GM19468 (cell line): Measurements from ENCODE around the gene IL23A.
"Not testable (repeated sequence)": the region's sequence is repeated elsewhere in the genome, so short reads cannot be mapped to it uniquely, and the experiment has no call there.

Source experiments
- ATAC-seq: cut with Tn5 transposase; IDR thresholded peaks from one replicate; pipeline ENCODE4 v1.9.1; 2021; ENCODE audit warnings: mild to moderate bottlenecking, moderate library complexity, moderate number of reproducible peaks; ENCODE audit not compliant: unreplicated experiment; ENCODE audit errors: extremely low read depth

IL23A gene

DNA sequence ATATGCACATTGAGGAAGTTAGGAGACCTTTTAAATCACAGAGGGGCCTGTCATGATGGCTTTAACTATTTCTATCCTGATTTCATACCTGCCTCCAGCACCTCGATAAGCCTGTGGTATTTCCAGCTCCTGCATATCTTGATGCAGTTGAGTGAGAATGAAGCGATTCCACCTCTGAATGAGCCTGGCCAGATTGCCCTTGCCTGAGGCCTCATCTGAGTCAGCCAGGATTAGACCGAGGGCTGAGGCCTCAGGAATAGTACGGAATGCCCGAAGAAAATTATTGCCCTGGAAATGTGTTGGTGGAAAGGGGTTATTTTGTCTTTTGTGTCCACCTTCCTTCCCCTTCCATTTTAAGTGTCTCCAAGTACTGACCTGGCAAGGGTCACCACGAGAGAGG lies 14.5 kb upstream of the IL23A start:
- no peak for ATAC-seq

DNA sequence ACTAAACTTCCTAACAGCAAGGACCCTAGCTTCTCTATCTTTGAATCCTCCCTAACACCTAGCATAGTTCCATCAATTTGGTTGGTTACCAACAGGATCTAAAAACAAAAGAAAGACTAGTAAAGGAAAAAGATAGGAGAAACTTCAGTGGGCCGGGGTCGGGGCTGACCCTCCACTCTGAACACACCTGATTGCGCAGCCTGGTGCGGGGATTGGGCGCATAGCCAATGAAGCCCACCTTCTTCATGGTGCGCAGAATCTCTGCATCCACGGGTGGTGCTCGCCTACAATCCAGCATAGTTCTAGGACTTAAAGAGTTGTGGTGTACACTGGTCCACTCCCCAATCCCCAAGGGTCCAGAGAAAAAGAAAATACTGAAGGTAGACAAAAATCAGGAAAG lies 12.6 kb upstream of the IL23A start:
- ATAC-seq = no peak

DNA sequence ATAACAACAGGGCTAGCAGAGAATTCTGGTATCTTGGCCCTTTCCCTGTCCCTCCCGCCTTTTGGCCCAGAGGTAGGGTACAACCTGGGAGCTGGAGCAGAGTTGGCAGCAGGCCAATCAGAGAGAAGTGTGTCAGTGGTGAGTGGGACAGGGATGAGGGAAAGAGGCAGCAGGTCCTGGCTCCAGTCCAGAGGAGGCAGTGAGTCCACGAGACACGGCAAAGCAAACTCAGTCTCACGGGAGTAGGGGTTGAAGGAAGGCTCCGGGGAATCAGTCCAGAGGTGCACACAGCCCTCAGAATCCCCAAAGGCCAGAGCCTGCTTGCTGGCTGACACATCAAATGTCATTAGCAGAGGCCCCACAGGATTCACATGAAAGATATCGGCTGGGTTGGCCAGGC lies 12.2 kb upstream of the IL23A start:
- ATAC-seq = no peak

DNA sequence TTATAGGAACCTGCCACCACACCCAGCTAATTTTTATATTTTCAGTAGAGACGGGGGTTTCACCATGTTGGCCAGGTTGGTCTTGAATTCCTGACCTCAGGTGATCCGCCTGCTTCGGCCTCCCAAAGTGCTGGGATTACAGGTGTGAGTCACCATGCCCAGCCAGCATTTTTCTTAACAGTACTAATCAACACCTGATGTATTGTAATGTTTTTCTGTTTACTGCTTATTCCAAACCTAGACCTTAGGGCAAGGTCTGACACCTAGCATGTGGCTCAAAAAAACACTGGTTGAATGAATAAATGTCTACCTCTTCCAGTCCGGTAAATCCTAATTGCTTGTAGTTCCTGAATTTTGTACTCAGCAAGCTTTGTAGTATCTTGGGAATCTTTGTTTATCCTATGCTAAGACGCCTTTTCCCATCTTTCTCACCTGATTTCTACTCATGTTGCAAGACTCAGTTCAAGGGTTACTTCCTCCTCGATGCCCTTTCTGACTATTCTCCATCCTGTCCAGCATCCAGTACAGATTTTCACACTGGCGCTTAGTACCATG lies 7.7 kb upstream of the IL23A start:
- no peak for ATAC-seq

DNA sequence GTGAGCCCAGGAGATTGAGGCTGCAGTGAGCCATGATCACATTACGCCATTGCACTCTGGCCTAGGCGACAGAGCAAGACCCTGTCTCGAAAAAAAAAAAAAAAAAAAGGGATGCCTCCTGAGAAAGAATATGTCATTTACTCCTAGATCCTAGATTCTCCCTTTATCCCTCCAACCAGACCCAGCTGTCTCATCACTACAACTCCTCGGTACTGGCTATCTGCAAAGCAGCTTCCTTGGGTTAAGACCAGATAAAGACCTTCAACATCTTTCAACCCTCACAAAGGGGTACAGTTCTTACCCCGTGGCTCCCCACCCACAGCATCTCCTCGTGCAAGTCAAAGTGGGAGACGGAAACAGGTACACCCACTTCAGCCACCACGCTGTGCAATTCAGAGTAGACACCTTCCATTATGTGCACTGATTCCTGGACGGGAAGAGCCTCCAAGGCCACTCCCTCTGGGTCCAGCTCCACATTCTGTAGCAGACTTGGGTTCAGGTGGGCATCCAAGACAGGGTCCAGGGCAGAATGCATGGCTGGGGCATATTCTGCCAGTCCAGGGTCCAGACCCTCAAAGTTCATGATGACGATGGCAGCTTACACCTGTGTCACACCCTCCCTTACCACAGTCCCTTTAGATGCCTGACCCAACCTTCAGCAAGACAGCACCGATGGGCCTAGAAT lies 6.0 kb upstream of the IL23A start:
- ATAC-seq = no peak

DNA sequence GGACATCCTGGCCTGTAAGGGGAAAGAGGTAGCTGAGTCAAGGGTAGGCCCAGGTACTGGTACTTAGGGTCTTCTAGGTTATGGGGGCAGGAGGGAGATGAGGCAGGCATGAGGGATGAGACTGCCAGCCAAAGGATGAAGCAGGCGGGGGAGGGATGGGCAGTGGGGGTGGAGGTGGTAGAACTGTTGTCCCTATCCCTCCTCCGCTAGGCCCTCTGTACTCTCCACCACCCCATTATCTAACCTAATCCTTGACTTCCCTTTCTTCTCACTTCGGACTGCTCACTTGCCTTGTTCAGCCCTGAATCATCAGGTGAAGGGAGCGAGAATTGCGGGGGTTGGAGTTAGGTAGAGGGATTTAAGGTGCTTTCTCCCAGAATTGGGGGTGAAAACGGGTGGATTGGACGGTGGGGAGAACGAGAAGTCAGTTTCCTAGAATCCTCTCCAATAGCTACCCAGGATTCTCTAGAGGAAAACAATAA lies 5.4 kb upstream of the IL23A start:
- no peak for ATAC-seq

DNA sequence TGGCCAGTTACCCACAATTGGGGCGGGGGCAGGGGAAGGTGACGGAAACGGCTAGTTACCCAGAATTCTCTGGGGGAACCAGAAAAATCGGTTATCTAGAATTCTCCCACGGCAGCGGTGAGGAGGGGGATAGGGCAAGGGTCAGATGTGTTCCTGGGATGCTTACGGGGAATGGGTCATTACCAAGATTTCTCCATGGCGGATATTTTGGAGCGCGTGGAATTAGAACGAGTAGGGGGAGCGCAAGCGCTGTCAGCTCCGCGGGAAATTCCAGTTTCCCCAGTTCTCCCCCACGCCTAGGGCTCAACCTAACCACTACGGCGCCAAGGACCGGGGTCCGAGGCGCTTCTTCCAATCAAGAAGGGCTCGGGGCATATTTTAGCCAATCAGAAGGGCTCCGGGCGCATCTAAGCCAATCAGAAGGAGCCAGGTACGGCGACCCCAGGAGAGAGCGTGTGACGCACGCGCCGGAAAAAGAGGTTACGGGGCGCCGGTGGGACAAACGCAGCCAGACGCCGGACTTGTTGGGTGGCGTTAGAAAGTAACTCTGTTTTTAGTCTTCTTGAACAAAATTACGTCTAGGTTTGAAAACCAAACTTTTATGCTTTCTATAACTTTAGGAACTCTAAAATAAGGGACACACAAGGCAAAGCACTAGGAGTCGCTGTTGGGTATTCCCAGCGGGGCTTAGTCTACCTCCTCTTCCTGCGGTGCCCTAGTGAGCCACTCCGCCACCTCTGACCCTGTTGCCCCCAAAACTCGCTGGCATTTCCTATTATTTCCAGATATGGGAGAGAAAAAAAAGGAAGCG lies 4.8 kb upstream of the IL23A start, which contains the start of gene PAN2:
PAN2 (minus strand) TSS at position 322 of the 811 bp plus-strand sequence. CDS start 906 bp downstream, outside the sequence.
- ATAC-seq = peak; percentile 92

DNA sequence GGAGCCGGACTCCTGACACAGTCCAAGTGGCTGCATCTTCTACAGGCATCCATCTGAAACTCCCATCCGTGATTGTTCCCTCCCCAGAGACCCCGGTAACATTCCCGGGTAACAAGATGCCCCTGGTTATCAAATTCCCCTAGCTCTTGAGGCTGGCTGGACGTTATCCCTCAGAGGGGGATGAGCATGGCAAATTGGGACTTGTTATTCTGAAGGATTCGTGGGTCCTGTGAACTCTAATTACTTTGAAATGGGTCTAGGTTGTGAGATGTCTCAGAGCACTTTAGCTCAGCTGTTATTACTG lies 4.2 kb upstream of the IL23A start:
- no peak for ATAC-seq

DNA sequence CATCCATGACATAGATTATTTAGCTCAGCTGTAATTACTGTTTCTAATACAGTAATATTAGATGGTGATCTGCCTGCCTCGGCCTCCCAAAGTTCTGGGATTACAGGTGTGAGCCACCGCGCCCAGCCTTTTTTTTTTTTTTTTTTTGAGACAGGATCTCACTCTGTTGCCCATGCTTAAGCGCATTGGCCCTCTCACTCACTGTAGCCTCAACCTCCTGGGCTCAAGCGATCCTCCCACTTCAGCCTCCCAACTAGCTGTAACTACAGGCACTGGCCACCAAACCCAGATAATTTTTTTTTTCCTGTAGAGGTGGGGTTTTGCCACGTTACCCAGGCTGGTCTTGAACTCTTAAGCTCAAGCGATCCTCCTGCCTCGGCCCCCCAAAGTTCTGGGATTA lies 3.2 kb upstream of the IL23A start:
- not testable (repeated sequence) for ATAC-seq

DNA sequence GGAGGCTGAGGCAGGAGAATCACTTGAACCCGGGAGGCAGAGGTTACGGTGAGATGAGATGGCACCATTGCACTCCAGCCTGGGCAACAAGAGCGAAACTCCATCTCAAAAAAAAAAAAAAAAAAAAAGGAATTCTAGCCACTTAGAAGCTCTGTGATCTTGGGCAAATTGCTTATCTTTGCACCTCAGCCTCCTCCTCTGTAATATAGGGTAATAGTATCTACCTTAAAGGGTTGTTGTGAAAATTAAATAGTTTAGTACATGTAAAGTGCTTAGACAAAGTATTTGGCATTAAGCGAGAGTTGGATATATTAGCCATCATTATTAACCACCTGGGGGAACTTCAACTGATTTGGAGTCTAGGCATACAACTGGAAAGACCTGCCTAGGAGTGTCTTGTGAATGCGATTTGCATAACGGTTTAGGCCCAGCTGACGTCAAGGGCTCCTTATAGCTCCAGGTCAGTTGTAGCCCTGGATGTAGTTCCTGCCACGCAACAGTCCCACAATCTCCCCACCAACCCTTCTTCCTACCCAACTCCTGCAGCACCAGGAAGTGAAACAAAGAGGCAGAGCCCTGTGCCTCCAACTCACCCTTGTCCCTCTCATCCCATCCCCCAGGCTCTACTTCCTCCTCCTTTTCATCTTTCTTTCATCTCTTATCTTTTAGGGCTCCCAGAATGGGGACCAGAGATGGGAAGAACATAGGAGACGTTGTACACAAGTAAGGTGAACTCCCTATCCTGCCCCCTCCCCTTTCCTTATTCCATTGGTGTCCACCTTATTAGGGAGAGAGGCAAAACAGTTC lies 2.1 kb upstream of the IL23A start:
- no peak for ATAC-seq

DNA sequence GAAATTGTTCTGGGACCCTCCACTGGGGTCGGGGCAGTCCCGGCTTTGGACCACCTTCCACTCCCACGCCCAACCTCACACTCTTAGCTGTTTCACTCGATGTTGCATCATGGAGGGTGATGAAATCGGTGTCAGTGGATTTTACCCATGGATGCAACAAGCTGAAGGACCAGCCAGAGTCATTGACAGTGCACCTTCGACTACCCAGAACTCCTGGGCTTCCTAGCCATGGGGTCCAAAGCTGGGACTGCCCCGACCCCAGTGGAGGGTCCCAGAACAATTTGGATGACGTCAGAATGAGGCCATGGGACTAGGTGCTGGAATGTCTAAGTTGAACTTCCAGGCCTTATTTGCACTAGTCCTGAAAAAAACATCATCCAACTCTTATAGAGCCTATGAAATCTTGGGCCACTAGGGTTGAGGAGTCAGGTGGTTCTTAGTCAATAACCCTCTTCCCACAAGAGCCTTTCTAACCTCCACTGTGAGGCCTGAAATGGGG lies 882 bp upstream of the IL23A start:
- ATAC-seq = no peak

DNA sequence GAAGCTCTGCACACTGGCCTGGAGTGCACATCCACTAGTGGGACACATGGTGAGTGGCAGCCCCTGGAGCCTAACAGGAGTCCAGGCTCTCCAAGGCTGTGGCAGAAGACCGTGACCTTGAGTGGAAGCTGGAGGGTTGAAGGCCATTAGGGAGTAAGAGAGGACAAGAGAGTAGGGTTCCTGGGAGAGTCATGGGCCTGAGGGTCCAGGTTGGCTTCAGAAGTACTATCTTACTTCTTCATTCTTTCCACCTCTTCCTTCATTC lies 406 bp downstream of the IL23A start:
- no peak for ATAC-seq

DNA sequence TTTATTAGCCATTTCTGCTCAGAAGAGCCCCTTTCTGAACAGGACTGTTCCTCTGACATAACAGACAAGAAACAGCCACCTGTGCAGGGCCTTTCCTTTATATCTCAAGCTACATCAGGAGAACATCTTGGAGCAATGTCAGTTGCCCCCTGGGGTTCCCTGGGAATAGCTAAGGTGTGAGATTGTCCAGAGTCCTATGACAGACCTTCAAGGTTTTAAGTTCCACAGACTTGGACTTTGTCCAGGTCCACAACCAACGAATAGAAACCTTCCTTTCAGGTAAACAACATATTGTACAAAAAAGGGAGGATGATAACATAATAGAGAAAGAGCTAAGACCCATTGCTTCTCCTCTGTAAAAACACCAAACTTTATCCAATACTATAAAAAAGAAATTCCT lies 2.9 kb downstream of the IL23A start:
- ATAC-seq = no peak

DNA sequence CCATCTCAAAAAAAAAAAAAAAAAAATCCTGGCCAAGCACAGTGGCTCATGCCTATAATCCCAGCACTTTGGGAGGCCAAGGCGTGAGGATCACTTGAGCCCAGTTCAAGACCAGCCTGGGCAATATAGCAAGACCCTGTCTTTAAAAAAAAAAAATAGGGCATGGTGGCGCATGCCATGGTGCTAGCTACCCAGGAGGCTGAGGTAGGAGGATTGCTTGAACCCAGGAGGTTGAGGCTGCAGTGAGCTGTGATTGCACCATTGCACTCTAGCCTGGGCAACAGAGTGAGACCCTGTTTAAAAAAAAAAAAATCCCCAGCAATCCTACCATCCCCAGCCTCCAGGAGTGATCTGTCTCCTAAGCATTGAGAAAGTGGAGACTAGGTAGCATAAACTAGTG lies 3.6 kb downstream of the IL23A start:
- not testable (repeated sequence) for ATAC-seq

DNA sequence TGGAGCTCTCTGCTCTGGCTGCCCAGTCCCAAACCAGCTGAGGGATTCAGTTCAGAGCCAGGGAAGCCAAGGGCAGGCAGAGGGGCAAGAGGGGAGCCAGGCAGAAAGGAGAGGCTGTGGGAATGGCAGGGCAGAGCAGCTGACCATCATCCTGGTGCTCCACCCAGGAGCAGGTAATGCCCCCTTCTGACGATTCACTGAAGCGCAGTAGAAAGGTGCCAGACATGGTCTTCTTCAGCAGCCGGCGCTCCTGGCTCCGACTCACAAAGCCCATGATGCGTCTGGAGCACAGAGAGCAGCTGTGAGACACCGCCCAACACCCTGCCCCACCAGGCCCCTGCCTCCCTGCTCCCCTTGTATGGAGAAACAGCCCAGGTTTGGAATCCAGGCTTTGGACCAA lies 8.0 kb downstream of the IL23A start:
- ATAC-seq = no peak

DNA sequence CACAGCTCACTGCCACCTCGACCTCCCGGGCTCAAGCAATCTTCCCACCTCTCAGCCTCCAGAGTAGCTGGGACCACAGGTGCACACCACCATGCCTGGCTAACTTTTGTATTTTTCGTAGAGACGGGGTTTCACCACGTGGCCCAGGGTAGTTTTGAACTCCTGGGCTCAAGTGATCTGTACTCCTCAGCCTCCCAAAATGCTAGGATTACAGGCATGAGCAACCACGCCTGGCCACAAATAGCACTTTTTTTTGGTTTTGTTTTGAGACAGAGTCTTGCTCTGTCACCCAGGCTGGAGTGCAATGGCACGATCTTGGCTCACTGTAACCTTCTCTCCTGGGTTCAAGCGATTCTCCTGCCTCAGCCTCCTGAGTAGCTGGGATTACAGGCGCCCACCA lies 8.6 kb downstream of the IL23A start:
- ATAC-seq = not testable (repeated sequence)

DNA sequence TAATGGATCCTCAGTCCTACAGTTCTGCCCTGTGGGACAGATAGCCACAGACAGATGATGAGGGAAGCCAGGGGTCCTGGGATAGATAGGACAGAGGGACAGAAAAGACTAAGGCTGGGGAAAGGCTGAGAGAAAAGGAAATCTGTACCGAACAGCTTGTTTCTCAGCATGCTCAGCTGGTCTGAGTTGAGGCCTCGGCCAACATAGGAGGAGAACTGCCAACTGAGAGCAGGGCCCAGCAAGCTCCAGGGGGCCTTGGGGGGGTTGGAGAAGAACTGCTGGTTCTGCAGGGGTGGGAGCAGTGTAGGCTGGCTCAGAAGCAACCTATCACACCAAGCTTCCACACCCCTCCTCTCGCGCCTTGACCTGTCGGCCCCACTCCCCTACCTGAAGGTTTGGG lies 10.1 kb downstream of the IL23A start:
- ATAC-seq = no peak

DNA sequence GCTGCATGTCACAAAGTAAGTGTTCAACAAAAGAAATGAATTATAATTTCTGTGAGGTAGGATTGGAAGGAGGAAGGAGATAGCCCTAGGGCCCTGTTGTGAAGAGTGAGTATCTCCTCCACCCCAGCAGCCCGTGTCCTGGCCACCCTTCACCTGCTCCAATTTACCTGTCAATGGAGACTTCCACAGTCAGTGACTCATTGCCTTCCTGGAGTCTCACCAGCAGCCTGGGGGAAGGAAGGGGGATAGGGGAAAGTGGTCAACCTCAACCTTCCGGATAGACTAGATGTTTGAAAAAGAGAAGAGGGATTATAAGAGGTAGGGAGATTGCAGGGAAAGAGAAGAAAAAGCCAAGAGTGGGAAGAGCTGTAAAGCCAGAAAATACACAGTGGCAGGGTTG lies 12.0 kb downstream of the IL23A start:
- ATAC-seq = no peak

DNA sequence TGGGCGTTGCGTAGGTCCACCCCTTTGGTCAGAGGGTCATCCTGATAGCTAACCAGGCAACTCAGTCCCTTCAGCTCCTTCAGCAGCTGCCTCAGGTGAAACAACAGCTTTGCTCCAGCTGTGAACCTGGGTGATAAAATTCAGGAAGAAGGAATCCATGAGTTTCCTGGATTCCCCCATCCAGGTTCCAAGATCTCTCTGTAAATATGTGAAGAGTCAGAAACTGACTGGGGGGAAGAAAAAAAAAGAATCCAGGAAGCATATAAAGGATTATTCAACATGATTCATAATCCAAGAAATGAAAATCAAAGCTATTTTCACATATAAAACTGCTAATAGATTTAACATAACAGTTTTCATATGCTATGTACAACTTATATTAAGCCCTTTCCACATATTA lies 12.6 kb downstream of the IL23A start:
- no peak for ATAC-seq

DNA sequence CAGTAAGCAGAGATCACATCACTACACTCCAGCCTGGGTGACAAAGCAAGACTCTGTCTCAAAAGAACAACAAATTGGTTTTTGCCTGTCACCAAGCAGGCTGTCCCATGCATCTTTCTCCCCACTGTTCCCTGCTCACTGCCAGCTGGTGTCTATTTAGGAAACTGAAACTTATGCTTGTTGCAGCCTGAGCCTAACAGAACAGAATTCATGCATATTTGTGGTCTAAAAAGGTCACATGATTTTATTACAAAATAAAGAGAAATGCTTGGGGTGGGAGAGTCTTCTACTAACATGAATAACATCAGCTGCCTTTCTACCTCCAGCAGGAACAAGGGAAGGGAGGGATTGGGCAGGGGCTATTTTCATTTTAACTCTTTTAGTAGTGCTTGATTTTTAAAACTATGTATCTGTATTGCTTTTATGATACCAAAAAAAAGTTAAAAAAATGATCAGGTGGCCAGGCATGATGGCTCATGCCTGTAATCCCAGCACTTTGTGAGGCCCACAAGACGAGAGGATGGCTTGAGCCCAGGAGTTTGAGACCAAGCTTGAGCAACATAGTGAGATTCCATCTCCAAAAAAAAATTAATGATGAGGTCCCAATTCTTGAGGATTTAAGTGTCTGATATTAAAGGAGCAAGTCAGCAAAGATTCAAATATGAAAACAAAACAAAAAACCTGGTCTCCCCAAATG lies 20.3 kb downstream of the IL23A start:
- no peak for ATAC-seq
